Measurements from ENCODE around the gene FCHO1. TPM values are rescaled to one million over a fixed set of nuclear protein-coding genes. Genes with fewer than 3 reads are reported as not detected.

Gene FCHO1
- total RNA-seq, 1 donor from 2014 or later: 1.5 TPM

DNA sequence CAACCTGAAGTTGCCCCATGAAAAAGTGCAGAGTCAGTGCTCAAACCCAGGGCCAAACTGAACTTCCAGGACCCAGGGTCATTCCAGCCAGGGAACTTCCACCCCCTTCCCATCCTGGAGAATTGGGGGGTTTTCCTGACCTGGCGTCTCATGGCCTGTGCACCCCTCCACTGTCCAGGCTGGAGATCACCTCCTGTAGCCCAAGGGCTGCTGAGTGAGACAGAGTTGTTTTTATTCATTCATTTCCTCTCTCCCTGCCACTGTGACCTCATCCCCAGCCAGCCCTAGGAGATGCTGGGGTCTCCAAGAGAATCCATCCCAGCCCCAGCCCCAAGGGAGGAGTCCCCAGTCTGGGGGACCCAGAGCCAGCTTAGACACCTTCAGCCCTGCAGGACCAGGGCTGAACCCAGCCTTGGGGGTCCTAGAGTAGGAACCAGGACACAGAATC is 4.2 kb downstream of the FCHO1 start:
- TF ChIP-seq, protein P1, sequence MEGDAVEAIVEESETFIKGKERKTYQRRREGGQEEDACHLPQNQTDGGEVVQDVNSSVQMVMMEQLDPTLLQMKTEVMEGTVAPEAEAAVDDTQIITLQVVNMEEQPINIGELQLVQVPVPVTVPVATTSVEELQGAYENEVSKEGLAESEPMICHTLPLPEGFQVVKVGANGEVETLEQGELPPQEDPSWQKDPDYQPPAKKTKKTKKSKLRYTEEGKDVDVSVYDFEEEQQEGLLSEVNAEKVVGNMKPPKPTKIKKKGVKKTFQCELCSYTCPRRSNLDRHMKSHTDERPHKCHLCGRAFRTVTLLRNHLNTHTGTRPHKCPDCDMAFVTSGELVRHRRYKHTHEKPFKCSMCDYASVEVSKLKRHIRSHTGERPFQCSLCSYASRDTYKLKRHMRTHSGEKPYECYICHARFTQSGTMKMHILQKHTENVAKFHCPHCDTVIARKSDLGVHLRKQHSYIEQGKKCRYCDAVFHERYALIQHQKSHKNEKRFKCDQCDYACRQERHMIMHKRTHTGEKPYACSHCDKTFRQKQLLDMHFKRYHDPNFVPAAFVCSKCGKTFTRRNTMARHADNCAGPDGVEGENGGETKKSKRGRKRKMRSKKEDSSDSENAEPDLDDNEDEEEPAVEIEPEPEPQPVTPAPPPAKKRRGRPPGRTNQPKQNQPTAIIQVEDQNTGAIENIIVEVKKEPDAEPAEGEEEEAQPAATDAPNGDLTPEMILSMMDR (IDR thresholded peaks at IDR 0.05; ENCODE audit: insufficient read depth, low read length, poor library complexity, severe bottlenecking): no peak
- Histone ChIP-seq H3K36me3 (ENCODE audit: control insufficient read depth, insufficient read depth, low read length) (no peaks in the 10 kb centered on the region), H3K27me3 (ENCODE audit: control insufficient read depth, insufficient read depth, low read length) (peaks cover 9% of the 10 kb centered on the region), H3K4me3 (ENCODE audit: low read depth, low read length) (no peak overlapping the region)
- no peak for DNase-seq (ENCODE audit: low read depth)

DNA sequence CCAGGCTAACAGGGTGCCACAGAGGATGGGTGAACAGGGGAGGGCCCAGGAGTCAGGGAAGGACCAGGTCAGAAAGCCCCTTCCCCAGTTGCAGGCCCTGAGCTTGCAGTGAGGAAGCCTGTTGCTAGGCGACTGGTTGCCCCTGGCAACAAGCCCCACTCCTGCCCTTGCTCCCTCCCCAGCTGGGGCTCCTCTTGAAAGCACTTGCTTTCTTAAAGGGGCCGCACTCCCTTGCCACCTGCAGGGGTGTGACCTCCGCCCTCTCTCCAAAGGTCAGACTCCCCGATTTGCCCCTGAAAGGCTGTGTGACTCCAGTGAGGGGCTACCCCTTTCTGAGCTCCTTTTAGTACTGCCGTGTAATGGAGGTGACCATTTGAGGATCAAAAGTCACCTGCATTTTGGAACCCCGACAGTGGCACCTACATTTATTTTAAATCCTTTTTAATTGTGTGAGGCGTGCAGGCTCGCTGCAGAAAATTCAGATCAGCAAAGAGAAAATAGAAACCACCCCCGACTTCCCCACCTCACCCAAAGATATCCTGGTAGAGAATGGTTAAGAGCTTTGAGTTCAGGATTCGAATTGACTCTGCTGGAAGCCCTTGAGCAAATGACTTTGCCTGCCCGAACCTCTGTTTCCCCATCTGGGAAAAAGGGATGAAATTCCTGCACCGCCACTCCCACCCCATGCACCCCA is 4.8 kb downstream of the FCHO1 start:
- Histone ChIP-seq H3K4me3 (ENCODE audit: low read depth, low read length) (no peak overlapping the region), H3K27me3 (ENCODE audit: control insufficient read depth, insufficient read depth, low read length) (peaks cover 9% of the 10 kb centered on the region), H3K36me3 (ENCODE audit: control insufficient read depth, insufficient read depth, low read length) (no peaks in the 10 kb centered on the region)
- TF ChIP-seq, protein P1 (IDR thresholded peaks at IDR 0.05; ENCODE audit: insufficient read depth, low read length, poor library complexity, severe bottlenecking): no peak
- no peak for DNase-seq (ENCODE audit: low read depth)

DNA sequence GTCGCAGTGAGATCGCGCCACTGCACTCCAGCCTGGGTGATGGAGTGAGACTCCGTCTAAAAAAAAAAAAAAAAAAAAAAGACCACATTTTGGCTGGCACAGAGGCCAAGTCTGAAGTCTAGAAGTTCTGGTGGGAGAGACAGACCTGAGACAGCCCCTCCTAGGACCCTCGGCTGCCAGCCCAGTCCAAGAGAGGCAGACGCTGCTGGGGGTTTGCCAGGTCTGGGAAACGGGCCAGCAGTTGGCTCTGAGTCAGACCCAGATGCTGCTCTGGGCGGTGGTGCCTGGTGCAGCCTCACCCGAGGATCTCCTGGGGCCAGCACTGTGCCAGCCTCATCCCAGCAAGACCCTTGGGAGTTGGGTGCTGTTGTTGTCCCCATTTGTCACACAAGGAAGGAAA is 5.8 kb downstream of the FCHO1 start:
- Histone ChIP-seq H3K4me3 (ENCODE audit: low read depth, low read length) (no peak overlapping the region), H3K27me3 (ENCODE audit: control insufficient read depth, insufficient read depth, low read length) (peaks cover 9% of the 10 kb centered on the region), H3K36me3 (ENCODE audit: control insufficient read depth, insufficient read depth, low read length) (no peaks in the 10 kb centered on the region)
- no peak for DNase-seq (ENCODE audit: low read depth)
- TF ChIP-seq, protein P1 (IDR thresholded peaks at IDR 0.05; ENCODE audit: insufficient read depth, low read length, poor library complexity, severe bottlenecking): no peak

DNA sequence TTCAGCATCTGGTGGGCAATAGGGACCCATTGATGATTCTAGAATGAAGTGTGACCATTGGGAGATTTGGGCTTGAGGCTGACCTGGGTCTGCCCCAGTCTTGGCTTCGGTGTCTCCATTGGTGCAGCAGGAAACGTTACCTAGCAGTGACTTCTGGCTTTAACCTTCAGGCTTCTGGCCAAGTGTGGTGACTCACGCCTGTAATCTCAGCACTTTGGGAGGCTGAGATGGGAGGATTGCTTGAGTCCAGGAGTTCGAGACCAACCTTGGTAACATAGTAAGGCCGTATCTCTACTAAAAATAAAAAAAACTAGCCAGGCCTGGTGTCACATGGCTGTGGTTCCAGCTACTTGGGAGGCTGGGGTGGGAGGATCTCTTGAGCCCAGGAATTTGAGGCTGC is 7.2 kb downstream of the FCHO1 start:
- no peaks in the 10 kb centered on the region for H3K36me3 ChIP-seq (ENCODE audit: control insufficient read depth, insufficient read depth, low read length)
- TF ChIP-seq, protein P1 (IDR thresholded peaks at IDR 0.05; ENCODE audit: insufficient read depth, low read length, poor library complexity, severe bottlenecking): no peak
- no peak for DNase-seq (ENCODE audit: low read depth)
- H3K4me3 ChIP-seq (ENCODE audit: low read depth, low read length): no peak overlapping the region
- peaks cover 9% of the 10 kb centered on the region for H3K27me3 ChIP-seq (ENCODE audit: control insufficient read depth, insufficient read depth, low read length)

DNA sequence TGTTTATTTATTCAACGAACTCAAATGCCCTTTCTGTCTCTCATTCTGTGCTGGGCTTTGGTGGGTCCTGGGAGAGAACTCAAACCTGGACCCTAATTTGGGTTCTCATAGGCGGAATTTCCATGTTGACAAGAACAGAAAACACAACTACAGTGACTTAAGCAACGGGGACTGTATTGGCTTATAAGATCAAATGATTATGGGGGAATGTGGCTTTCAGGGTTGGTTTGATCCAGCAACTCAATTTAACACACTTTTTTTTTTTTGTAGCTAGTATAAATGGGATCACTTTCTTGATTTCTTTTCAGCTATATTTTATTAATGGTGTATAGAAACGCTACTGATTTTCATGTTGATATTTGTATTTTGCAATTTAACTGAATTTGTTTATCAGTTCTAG is 9.9 kb downstream of the FCHO1 start:
- no peak for DNase-seq (ENCODE audit: low read depth)
- Histone ChIP-seq H3K4me3 (ENCODE audit: low read depth, low read length) (no peak overlapping the region), H3K36me3 (ENCODE audit: control insufficient read depth, insufficient read depth, low read length) (no peaks in the 10 kb centered on the region), H3K27me3 (ENCODE audit: control insufficient read depth, insufficient read depth, low read length) (peaks cover 3% of the 10 kb centered on the region)
- TF ChIP-seq, protein P1 (IDR thresholded peaks at IDR 0.05; ENCODE audit: insufficient read depth, low read length, poor library complexity, severe bottlenecking): no peak

Measured in kidney epithelial cell (primary cell).